ENCODE measurements around the gene TSC1.

TSC1 gene

GRCh38 chr9:132857031-132857430 lies 87.4 kb downstream of the TSC1 start:
- Histone ChIP-seq H3K9me3 (ENCODE audit: insufficient read depth, low read depth, low read length) (no peaks in the 10 kb centered on the region), H3K27ac (ENCODE audit: low read depth, low read length) (no peak overlapping the region), H3K4me3 (ENCODE audit: low read length) (no peak overlapping the region), H3K36me3 (ENCODE audit: insufficient read depth, low read length) (no peaks in the 10 kb centered on the region), H3K9ac (ENCODE audit: low read depth, low read length) (no peak overlapping the region), H3K27me3 (ENCODE audit: insufficient read depth, low read length) (no peaks in the 10 kb centered on the region), H3K4me1 (ENCODE audit: insufficient read depth, low read length) (peaks cover 10% of the 10 kb centered on the region; the same call in 1 of the 2 replicates)
- WGBS: 62% methylated on average over 8 of the region's 8 CpGs

- Histone ChIP-seq H3K36me3 (ENCODE audit: insufficient read depth, low read length) (no peaks in the 10 kb centered on the region), H3K9ac (ENCODE audit: low read depth, low read length) (no peak overlapping the region), H3K9me3 (ENCODE audit: insufficient read depth, low read depth, low read length) (no peaks in the 10 kb centered on the region), H3K4me1 (ENCODE audit: insufficient read depth, low read length) (peaks cover 10% of the 10 kb centered on the region; the same call in 1 of the 2 replicates), H3K27ac (ENCODE audit: low read depth, low read length) (no peak overlapping the region), H3K27me3 (ENCODE audit: insufficient read depth, low read length) (no peaks in the 10 kb centered on the region), H3K4me3 (ENCODE audit: low read length) (no peak overlapping the region)
- WGBS: 68% methylated on average over 5 of the region's 5 CpGs
Measured at GRCh38 chr9:132855904-132856303, 88.5 kb downstream of the TSC1 start.

- no peak overlapping the region for H3K9ac ChIP-seq (ENCODE audit: low read depth, low read length)
- H3K27me3 ChIP-seq (ENCODE audit: insufficient read depth, low read length): no peaks in the 10 kb centered on the region
- H3K27ac ChIP-seq (ENCODE audit: low read depth, low read length): no peak overlapping the region
- H3K9me3 ChIP-seq (ENCODE audit: insufficient read depth, low read depth, low read length): no peaks in the 10 kb centered on the region
- peaks cover 10% of the 10 kb centered on the region; the same call in 1 of the 2 replicates for H3K4me1 ChIP-seq (ENCODE audit: insufficient read depth, low read length)
- WGBS: 93% methylated on average over 10 of the region's 10 CpGs
- no peaks in the 10 kb centered on the region for H3K36me3 ChIP-seq (ENCODE audit: insufficient read depth, low read length)
- no peak overlapping the region for H3K4me3 ChIP-seq (ENCODE audit: low read length)
Measured at GRCh38 chr9:132854832-132855231, 89.6 kb downstream of the TSC1 start.

- no peaks in the 10 kb centered on the region for H3K36me3 ChIP-seq (ENCODE audit: insufficient read depth, low read length)
- no peak overlapping the region for H3K4me3 ChIP-seq (ENCODE audit: low read length)
- H3K27me3 ChIP-seq (ENCODE audit: insufficient read depth, low read length): no peaks in the 10 kb centered on the region
- peaks cover 15% of the 10 kb centered on the region; the same call in 1 of the 2 replicates for H3K4me1 ChIP-seq (ENCODE audit: insufficient read depth, low read length)
- WGBS: 97% methylated on average over 3 of the region's 4 CpGs
- H3K27ac ChIP-seq (ENCODE audit: low read depth, low read length): no peak overlapping the region
- no peaks in the 10 kb centered on the region for H3K9me3 ChIP-seq (ENCODE audit: insufficient read depth, low read depth, low read length)
- H3K9ac ChIP-seq (ENCODE audit: low read depth, low read length): no peak overlapping the region
Measured at GRCh38 chr9:132853482-132853881, 90.9 kb downstream of the TSC1 start.

- Histone ChIP-seq H3K27ac (ENCODE audit: low read depth, low read length) (no peak overlapping the region), H3K4me1 (ENCODE audit: insufficient read depth, low read length) (peaks cover 6% of the 10 kb centered on the region; the same call in 1 of the 2 replicates), H3K9me3 (ENCODE audit: insufficient read depth, low read depth, low read length) (no peaks in the 10 kb centered on the region), H3K4me3 (ENCODE audit: low read length) (no peak overlapping the region), H3K27me3 (ENCODE audit: insufficient read depth, low read length) (no peaks in the 10 kb centered on the region), H3K9ac (ENCODE audit: low read depth, low read length) (no peak overlapping the region), H3K36me3 (ENCODE audit: insufficient read depth, low read length) (no peaks in the 10 kb centered on the region)
- 73% methylated on average over 12 of the region's 12 CpGs for WGBS
Measured at GRCh38 chr9:132849185-132849706, 95.2 kb downstream of the TSC1 start.

GRCh38 chr9:132846918-132847515 lies 97.4 kb downstream of the TSC1 start:
- Histone ChIP-seq H3K9me3 (ENCODE audit: insufficient read depth, low read depth, low read length) (no peaks in the 10 kb centered on the region), H3K27me3 (ENCODE audit: insufficient read depth, low read length) (no peaks in the 10 kb centered on the region), H3K4me1 (ENCODE audit: insufficient read depth, low read length) (peaks cover 6% of the 10 kb centered on the region; the same call in 1 of the 2 replicates), H3K27ac (ENCODE audit: low read depth, low read length) (no peak overlapping the region), H3K4me3 (ENCODE audit: low read length) (no peak overlapping the region), H3K36me3 (ENCODE audit: insufficient read depth, low read length) (no peaks in the 10 kb centered on the region), H3K9ac (ENCODE audit: low read depth, low read length) (no peak overlapping the region)
- 90% methylated on average over 15 of the region's 15 CpGs for WGBS

- Histone ChIP-seq H3K4me3 (ENCODE audit: low read length) (no peak overlapping the region), H3K9ac (ENCODE audit: low read depth, low read length) (no peak overlapping the region), H3K9me3 (ENCODE audit: insufficient read depth, low read depth, low read length) (no peaks in the 10 kb centered on the region), H3K36me3 (ENCODE audit: insufficient read depth, low read length) (no peaks in the 10 kb centered on the region), H3K4me1 (ENCODE audit: insufficient read depth, low read length) (peaks cover 6% of the 10 kb centered on the region; the same call in 1 of the 2 replicates), H3K27me3 (ENCODE audit: insufficient read depth, low read length) (no peaks in the 10 kb centered on the region), H3K27ac (ENCODE audit: low read depth, low read length) (no peak overlapping the region)
- WGBS: 91% methylated on average over 12 of the region's 12 CpGs
Measured at GRCh38 chr9:132846109-132846917, 98.1 kb downstream of the TSC1 start.

GRCh38 chr9:132842124-132843044 lies 102.0 kb downstream of the TSC1 start:
- Histone ChIP-seq H3K4me3 (ENCODE audit: low read length) (no peak overlapping the region), H3K4me1 (ENCODE audit: insufficient read depth, low read length) (no peaks in the 10 kb centered on the region), H3K27me3 (ENCODE audit: insufficient read depth, low read length) (no peaks in the 10 kb centered on the region), H3K9me3 (ENCODE audit: insufficient read depth, low read depth, low read length) (no peaks in the 10 kb centered on the region), H3K36me3 (ENCODE audit: insufficient read depth, low read length) (no peaks in the 10 kb centered on the region), H3K9ac (ENCODE audit: low read depth, low read length) (no peak overlapping the region), H3K27ac (ENCODE audit: low read depth, low read length) (no peak overlapping the region)
- WGBS: 90% methylated on average over 5 of the region's 5 CpGs

Data from HUES64 (cell line).